ENCODE measurements around the gene YJU2.
"Not testable (repeated sequence)": the region's sequence is repeated elsewhere in the genome, so short reads cannot be mapped to it uniquely, and the experiment has no call there.

The YJU2 gene

DNA sequence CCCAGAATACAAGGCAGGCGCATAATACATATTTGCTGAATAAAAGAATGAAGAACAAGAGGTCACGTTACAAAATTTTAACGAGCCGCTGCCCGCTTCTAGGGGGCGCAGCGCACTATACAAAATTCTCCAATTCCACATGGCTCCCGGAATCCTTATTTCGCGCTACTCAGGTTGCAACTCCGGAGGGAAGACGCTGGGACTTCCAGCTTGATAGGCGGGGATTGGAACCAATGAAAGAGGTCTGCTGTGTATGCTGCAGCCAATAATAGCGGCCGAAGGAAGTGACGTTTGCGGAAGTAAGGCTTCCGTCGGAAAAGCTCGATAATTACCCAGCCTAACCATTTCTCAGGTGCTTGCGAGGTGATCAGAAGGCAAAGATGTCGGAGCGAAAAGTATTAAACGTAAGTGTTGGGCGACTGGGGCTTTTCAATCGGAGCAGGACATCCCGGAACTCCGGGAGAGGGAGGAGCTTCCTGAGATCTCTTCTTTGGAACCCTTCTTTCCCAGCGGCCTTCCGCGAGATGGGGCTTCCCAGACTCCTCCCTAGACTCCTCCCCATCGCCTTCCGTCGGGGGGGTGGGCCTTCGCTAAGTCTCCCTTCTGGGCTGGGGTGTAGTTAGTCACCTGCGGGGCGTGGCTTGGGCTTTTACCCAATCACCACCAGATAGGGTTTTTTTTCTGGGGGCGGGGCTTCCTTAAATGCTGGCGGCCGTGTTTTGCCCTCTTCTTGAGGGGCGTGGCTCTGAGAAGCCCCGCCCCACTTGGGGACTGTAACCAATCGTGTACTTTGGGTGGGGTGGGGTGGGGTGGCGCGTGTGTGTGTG is at the start of gene YJU2:
TSS of gene YJU2 (plus strand) at position 314 of the 827 bp plus-strand sequence. CDS start at position 381, 67 bp downstream.
- peak; percentile 94 for DNase-seq

DNA sequence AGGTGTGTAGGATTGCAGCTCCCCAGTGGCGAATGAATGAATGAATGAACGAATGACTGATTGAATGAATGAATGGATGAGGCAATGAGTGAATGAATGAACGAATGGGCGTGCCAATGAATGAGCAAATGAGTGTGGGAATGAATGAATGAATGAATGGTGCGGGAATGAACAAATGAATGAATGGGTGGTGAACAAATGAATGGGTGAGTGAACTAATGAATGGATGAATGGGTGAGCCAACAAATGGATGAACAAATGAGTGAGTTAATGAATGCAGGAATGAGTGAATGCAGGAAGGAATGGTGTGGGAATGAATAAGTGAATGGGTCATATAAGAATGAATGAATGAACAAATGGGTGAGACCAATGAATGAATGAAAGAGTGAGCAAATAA is 49.7 kb upstream of the YJU2 start:
- no peak for DNase-seq

DNA sequence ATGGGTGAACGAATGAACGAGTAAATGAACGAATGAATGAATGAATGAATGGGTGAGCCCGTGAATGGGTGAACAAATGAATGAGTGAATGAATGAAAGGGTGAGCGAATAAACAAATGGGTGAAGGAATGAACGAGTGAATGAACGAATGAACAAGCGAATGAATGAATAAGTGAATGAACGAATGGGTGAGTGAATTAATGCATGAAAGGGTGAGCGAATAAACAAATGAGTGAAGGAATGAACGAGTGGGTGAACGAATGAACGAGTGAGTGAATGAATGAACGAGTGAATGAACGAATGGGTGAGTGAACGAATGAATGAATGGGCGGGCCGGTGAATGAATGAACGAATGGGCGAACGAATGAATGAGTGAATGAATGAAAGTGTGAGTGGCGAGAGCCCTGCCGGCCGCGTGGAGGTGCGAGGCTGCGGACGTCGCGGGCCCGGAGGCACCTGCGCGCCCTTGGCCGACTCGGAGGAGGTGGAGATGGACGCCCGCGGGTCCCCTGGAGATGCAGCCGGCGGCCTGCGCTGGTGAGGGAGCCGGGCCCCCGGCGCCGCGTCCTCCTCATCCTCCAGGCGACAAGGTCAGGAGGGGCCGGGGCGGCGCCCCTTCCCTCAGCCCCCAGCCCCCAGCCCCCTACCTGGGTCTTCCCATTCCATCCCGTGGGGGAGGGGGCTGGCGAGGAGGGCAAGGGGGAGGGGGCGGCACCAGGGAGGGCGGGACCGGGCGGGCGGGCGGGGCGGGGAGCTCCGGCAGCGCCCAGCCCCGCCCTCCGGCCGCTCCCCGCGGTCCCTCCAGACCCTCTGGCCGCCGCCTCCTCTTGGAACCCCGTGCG is 49.0 kb upstream of the YJU2 start:
- no peak for DNase-seq

DNA sequence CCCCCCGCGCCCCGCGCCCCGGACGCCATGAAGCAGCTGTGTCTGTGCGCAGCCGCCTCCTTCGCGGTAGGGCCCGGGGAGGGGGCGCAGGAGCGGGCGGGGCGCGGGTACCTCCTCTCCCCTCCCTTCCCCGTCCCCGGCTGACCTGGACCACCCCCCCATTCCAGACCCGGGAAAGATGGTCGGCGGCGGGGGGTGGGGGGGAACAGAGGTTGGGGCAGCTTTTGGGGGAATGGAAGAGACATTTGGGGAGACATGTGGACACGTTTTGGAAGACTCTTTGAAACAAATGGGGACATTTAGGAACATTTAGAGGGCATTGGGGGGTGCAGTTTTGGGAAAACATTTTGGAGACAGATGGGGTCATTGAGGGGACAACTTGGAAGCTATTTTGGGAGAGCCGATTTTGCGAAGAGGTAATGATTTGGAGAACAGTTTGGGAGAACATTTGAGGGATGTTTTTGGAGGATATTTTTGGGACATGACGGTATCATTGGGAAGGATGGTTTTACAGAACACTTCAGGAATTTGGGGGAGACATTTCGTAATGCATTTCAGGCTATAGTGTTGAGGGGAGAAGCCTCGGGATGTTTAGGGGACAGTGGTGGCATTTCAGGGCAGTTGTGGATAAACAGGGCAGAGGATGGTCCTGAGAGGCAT is 48.3 kb upstream of the YJU2 start:
- DNase-seq: no peak

DNA sequence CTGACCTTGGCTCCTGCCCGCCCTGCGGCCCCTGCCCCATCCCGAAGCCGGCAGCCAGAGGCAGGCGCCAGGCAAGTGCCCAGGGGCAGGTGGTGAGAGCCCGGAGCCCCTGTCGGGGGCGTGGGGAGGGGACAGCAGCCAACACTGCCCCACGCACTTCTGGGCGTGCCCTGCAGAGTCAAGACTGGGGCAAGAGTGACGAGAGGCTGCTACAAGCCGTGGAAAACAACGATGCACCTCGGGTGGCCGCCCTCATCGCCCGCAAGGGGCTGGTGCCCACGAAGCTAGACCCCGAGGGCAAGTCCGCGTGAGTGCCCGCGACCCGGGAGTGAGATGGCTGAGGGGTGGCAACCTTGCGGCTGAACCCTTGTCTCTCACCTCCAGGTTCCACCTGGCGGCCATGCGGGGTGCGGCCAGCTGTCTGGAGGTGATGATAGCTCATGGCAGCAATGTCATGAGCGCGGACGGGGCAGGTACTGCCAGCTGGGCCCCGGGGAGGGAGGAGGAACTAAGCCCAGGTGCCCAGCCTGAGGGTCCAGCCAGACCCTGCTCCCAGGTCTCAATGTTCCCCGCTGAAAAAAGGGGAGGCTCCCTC is 47.1 kb upstream of the YJU2 start:
- DNase-seq: no peak

DNA sequence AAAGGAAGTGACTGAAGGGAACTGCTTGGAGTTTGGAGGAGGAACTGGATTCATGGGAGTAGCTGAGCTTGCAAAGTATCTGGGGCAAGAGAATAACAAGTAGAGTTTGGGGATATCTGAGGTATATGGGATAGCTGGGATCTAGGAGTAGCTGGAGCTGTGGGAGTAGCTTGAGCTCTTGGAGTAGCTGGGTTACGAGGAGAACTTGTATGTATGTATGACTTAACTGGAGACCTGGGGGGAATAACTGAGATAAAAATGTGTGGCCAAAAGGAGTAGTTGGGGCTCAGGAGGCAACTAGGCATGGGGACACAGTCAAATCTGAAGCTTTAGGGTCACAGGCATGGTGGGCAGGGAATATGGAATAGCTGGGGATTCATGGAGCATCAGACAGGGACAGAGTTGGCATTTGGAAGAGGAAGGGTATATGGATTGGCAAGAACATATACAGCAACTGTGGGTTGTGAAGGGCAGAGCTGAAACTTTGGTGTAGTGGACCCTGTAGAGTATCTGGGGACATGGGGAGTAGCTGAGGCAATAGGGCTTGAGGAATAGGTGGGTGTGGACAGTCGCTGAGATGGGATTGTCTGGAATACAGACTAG is 45.8 kb upstream of the YJU2 start:
- DNase-seq: no peak

DNA sequence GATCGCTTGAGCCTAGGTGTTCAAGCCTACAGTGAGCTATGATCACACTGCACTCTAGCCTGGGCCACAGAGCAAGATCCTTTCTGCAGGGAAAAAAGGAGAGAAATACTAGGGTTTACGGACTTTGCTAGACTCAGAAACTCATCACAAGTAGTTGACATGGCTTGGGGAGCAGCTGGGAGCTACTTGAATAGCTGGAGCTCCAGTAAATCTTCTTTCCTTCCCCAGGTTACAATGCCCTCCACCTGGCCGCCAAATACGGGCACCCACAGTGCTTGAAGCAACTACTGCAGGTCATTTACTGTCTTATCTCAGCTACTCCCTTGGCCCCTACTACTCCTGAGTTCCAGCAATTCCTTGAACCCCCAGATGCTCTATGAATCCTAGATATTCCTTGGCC is 45.1 kb upstream of the YJU2 start:
- DNase-seq: no peak

DNA sequence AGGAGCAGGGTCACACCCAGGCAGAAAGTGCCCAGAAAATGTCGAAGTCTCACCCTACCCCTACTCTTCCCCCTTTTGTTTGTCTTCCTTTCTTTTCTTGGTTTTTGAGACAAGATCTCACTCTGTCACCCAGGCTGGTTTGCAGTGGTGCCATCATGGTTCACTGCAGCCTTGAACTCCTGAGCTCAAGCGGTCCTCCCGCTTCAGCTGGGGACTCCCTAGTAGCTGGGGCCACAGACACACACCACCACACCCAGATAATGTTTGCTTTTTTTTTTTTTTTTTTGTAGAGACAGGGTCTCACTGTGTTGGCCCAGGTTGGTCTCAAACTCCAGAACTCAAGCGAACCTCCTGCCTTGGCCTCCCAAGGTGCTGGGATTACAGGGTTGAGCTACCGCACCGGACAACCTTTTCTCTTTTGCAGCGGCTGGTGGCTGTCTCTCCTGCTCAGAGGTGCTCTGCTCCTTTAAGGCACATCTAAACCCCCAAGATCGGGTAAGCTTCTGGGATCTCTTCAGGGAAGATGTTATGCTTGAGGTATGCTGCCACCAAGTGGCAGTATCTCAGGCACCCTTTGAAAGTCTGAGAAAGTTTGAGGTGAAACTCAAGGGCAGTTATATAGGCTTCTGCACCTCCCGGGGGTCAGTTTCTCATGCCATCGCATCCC is 39.9 kb upstream of the YJU2 start:
- no peak for DNase-seq

DNA sequence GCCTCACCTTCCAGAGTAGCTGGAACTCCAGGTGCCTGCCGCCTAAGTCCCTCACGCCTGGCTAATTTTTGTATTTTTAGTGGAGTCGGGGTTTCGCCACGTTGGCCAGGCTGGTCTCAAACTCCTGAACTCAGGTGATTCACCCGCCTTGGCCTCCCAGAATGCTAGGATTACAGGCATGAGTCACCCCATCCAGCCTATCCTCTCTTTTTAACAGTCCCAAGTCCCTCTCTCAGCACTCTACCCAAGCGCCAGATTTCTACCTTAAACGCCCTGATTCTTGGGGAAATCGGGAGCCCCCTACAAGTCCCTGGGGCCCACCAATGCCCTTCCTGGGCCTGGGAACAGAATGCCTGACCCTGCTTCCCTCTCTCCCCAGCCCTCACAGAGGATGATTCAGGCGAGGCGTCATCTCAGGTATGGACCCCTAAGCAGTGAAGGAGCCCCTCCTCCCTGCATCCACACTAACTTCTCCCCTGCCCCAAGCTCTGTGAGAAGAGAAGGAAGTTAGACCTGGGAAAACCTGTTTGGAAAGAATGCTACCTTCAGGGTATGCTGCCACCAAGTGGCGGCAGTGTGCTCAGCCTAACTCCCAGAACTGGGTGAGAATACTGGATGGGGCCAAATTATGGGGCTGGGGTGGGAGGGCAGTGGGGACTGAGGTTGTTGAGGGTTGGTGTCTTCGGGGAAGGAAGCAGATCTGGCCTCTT is 38.3 kb upstream of the YJU2 start:
- no peak for DNase-seq

DNA sequence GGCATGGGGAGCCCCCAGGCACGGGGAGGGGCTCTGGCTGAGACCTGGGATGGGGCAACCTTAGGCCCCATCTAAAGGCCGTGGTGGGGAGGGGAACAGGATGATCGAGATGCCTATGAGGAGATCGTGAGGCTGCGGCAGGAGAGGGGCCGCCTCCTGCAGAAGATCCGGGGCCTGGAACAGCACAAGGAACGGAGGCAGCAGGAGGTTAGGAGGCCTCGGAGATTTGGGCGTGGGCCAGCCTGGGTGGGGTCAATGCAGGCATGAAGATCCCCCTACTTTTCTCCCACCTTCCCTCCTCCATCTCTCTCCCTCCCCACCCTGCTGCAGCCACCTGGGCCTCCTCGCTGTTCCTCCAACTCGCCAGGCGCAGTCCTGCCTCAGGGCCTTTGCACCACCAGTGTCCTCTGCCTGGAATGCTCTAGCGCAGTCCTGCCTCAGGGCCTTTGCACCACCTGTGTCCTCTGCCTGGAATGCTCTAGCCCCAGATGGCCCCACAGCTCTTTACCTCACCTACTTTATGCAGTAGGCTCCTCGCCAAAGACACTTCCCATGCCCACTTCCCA is 36.6 kb upstream of the YJU2 start:
- no peak for DNase-seq

DNA sequence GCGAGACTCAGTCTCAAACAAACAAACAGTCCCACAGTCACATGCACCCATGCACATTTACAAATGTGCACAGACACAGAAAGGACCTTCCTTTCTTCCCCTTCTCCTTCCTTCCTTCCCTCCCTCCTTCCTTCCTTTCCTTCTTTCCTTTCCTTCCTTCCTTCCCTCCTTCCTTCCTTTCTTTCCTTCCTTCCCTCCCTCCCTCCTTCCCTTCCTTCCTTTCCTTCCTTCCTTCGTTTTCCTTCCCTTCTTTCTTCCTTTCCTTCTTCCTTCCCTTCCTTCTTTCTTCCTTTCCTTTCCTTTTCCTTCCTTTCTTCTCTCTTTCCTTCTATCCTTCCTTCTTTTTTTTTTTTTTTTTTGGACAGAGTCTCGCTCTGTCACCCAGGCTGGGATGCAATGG is 33.8 kb upstream of the YJU2 start:
- no peak for DNase-seq

DNA sequence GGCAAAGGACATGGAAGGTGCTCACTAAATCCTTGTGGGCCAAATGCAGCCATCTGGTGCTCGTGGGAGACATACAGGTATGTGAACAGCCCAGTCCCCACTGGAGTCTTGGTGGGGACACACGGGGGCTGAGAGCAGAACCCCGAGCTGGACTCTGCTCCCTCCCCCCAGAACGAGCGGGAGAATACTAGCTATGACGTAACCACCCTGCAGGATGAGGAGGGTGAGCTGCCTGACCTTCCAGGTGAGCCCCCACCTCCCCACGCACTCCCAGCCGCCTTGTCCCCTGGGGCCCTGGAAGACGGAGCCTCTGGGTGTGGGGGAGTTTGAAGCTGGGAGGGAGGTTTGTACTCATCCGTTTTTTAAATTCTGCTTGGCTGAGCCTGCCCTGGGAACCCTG is 31.1 kb upstream of the YJU2 start:
- DNase-seq: no peak

DNA sequence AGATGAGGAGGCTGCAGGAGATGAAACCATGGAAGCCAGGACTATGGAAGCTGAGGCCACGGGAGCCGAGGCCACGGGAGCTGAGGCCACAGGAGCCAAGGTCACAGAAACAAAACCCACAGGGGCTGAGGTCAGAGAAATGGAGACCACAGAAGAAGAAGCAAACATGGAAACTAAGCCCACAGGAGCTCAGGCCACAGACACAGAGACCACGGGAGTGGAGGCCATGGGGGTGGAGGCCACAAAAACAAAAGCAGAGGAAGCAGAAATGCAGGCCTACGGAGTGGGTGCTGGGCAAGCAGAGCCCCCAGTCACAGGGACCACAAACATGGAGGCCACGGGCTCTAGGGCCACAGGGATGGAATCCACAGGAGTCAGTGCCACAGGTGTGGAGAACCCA is 30.0 kb upstream of the YJU2 start:
- no peak for DNase-seq

DNA sequence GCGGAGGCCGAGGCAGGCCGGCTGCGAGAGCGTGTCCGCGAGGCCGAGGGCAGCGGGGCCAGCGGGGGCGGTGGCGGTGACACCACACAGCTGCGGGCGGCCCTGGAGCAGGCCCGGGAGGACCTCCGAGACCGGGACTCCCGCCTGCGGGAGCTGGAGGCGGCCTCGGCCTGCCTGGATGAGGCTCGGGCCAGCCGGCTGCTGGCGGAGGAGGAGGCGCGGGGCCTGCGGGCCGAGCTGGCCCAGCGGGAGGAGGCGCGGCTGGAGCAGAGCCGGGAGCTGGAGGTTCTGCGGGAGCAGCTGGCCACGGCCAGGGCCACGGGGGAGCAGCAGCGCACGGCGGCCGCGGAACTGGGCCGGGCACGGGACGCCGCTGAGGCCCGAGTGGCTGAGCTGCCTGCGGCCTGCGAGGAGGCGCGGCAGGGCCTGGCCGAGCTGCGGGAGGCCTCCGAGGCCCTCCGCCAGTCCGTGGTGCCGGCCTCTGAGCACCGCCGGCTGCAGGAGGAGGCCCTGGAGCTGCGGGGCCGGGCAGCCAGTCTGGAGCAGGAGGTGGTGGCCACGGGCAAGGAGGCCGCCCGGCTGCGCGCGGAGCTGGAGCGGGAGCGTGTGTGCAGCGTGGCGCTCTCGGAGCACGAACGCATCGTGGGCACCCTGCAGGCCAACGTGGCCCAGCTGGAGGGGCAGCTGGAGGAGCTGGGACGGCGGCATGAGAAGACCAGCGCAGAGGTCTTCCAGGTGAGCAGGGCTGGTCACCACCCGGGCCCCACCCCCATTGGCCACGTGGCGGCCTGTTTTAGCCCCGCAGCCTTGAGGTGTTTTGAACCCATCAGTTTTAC is 29.2 kb upstream of the YJU2 start:
- no peak for DNase-seq

DNA sequence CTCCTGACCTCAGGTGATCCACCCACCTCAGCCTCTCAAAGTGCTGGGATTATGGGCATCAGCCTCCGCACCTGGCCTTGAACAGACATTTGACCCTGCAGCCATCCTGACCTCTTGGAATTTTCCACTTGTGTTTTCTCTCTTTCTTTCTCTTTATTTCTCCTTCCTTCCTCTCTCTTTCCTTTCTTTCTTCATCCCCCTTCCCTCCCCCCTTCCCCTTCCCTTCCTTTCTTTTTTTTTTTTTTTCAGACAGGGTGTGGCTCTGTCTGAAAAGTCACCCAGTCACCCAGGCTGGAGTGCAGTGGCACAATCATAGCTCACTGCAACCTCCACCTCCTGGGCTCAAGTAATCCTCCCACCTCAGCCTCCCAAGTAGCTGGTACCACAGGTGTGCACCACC is 28.4 kb upstream of the YJU2 start:
- DNase-seq: not testable (repeated sequence)

DNA sequence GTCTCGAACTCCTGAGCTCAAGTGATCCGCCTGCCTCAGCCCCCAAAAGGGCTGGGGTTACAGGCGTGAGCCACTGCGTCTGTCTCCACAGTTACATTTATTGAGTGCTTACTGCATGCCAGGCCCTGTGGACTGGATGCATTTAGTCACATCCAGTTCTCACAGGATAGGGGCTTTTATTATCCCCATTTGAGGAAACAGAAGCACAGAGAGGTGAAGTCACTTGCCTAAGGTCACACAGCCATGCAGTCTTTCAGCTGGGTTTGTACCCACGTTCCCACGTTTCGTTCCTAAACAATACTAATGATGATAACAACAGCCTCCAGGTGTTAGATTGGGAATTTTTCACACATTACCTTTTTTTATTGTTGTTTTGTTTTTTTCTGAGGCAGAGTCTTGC is 26.7 kb upstream of the YJU2 start:
- DNase-seq: no peak

DNA sequence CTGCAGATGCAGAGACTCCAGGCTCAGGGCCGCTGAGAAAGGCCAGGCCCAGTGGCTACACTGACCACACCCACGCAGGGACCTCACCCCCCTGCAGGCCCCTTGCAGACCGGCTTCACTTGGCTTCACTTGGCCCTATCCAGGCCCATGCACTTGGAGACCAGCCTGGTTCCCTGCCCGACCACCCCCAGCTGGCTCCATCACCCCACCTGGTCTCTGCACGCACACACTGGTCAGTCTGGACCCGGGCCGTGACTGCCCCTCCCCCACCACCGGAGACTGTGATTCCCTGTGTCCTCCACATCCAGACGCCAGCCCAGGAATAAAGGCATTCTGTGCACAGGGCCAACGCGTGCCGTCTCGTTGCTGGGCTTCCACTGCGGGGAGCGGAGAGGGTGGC is 22.4 kb upstream of the YJU2 start:
- no peak for DNase-seq

DNA sequence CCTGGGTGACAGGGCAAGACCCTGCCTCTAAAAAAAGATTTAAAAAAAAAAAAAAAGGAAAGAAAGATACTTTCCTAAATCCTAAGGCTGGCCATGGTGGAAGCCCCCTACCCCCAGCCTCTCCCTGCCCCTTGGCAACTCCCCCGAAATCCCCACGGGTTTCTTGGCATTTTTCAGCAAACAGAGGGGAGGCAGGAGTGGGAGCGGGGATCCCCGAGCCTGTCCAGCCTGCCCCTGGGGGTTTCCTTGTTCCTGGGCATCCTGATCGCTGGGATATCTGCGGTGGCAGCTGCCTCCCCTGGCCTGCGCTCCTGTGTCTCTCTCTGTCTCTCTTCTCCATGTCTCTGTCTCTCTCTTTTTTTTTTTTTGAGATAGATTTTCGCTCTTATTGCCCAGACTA is 21.0 kb upstream of the YJU2 start:
- no peak for DNase-seq

DNA sequence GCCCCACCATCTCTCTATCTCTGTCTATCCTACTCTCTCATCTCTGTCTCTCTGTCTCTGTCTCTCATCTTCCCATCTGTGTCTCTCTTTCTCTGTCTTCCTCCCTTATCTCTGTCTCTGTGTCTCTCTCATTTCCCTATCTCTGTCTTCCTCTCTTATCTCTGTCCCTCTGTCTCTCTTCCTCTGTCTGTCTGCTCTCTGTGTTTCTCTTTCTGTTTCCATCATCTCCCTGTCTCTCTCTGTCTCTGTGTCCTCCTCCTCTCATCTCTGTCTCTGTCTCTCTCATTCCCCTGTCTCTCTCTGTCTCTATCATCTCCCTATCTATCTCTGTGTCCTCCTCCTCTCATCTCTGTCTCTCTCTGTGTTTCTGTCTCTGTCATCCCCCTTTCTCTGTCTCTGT is 19.1 kb upstream of the YJU2 start:
- no peak for DNase-seq

DNA sequence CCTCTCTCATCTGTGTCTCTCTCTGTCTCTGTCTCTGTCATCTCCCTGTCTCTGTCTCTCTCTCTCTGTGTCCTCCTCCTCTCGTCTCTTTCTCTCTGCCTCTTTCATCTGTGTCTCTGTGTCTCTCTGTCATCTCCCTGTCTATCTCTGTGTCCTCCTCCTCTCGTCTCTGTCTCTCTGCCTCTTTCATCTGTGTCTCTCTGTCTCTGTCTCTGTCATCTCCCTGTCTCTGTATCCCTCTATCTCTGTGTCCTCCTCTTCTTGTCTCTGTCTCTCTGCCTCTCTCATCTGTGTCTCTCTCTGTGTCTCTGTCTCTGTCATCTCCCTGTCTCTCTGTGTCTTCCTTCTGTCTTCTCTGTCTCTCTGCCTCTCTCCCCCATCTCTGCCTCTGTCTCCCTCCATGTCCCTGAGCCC is 18.1 kb upstream of the YJU2 start:
- DNase-seq: no peak

Data from GOT3 (cell line).